ENCODE results near the gene CUEDC2.

Gene CUEDC2

DNA sequence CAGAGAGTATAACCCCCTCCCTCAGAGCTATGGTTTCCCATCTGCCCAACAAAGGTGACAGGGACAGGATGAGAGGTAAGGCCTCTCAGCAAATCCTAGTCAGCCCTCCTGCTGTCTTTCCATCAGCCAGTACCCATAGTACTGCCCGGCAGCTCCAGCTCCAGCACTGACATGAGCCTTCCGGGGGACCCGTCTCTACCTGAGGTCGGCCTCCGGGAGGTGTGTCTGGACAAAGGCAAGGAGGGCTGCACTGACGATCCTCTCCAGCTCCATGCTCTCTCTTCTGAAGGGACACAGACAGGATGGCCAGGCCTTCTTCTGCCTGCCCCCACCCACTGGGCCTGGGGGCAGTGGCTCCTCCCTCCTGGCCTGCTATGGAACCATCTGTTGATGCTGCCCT is 7.5 kb downstream of the CUEDC2 start:
- no peak for DNase-seq (ENCODE audit: low read depth)

DNA sequence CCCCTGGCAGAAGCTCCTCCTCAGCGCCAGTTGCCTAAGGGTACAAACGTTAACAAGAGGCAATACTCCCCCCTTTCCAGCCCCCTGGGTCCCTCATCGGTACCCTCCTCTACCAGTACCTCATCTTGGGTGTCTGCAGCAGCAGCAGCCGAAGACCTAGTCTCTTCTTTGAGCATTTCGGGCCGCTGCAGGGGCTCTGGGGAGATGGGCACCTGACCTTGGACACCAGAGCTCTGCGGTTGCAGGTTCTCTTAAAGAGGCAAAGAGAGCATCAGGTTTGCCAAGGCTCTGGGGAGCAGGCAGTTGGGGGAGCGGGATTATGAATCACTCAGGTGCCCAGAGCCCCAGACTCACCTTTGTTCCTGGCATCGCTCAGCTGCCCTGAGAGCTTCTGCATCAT is 8.2 kb downstream of the CUEDC2 start:
- DNase-seq (ENCODE audit: low read depth), result no peak

GRCh38 chr10:102423372-102423968 is 8.9 kb downstream of the CUEDC2 start:
- DNase-seq (ENCODE audit: low read depth), result no peak

GRCh38 chr10:102422545-102423129 is 9.7 kb downstream of the CUEDC2 start:
- DNase-seq (ENCODE audit: low read depth), result peak; percentile 69

GRCh38 chr10:102421757-102422512 is 10.4 kb downstream of the CUEDC2 start:
- DNase-seq (ENCODE audit: low read depth), result no peak

GRCh38 chr10:102421507-102421756 is 10.9 kb downstream of the CUEDC2 start:
- no peak for DNase-seq (ENCODE audit: low read depth)

DNA sequence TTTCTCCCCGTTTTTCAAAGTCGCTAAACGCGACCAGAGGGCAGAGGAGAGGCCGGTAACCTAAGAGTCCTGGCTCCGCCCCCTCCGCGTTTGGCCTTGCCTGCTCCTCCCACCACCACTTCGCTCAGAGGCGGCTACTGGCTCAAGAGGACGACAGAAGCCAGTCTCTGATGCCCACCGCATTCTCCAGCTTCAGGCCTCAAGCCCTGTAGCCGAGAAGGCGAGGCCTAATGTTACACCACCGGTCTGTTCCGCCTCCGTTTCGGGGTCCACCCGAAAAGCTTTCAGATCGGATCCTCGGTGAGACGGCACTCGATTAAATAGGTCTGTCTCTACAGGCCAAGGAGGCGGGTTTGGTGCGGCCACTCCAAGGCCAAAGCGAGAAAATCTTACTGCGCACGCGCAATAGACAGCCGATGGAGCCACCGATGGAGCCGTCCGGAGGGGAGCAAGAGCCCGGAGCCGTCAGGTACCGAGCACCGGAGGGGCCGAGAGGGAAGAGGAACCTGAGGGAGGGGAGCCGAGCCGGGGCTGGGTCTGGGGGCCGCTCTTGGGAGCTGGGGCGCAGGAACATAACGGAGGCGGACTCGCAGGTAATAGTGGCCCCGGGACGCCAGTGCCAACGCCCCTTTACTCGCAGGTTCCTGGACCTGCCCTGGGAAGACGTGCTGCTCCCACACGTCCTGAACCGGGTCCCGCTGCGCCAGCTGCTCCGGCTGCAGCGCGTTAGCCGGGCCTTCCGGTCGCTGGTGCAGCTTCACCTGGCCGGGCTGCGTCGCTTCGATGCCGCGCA is 11.5 kb downstream of the CUEDC2 start, which contains the start of gene FBXL15:
Gene FBXL15, plus strand, starts transcription at position 123 of the 793 bp plus-strand sequence. Its CDS starts 294 bp downstream, at position 417.
- DNase-seq (ENCODE audit: low read depth), result peak; percentile 95

DNA sequence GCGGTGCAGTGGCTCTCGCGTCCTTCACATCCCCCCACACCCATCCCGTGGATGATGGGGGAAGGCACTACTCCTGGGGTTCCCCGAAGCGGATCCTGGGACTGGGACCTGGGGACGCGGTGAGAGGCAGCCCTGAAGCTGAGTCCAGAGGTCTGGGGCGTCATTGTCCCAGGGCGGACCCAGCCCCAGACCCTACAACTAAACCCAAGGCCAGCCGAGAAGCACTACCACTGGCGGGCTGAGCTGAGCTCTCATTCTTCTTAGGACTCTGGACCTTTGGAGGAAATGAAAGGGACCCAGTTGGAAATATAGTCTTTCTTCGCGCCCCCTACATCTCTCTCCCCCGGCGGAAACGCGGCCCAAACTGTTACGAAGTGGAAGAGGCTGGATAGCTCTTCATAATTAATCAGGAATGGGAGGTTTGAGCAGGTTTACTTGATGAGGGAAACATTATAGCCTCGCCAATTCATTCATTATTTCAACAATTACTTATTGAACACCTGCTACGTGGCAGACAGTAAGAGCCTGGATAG is 12.1 kb downstream of the CUEDC2 start:
- DNase-seq (ENCODE audit: low read depth), result no peak

GRCh38 chr10:102419269-102420180 is 12.8 kb downstream of the CUEDC2 start:
- DNase-seq (ENCODE audit: low read depth), result no peak

GRCh38 chr10:102418622-102419268 is 13.6 kb downstream of the CUEDC2 start, which contains the start of gene PSD:
Gene PSD, minus strand, starts transcription at chr10:102418785. Its CDS starts 1,747 bp downstream, at chr10:102417038.
- no peak for DNase-seq (ENCODE audit: low read depth)

GRCh38 chr10:102416695-102417094 is 15.7 kb downstream of the CUEDC2 start:
- DNase-seq (ENCODE audit: low read depth), result no peak

- DNase-seq (ENCODE audit: low read depth), result no peak
Observed at GRCh38 chr10:102416283-102416682, 16.1 kb downstream of the CUEDC2 start.

- no peak for DNase-seq (ENCODE audit: low read depth)
Observed at GRCh38 chr10:102414749-102415148, 17.6 kb downstream of the CUEDC2 start.

DNA sequence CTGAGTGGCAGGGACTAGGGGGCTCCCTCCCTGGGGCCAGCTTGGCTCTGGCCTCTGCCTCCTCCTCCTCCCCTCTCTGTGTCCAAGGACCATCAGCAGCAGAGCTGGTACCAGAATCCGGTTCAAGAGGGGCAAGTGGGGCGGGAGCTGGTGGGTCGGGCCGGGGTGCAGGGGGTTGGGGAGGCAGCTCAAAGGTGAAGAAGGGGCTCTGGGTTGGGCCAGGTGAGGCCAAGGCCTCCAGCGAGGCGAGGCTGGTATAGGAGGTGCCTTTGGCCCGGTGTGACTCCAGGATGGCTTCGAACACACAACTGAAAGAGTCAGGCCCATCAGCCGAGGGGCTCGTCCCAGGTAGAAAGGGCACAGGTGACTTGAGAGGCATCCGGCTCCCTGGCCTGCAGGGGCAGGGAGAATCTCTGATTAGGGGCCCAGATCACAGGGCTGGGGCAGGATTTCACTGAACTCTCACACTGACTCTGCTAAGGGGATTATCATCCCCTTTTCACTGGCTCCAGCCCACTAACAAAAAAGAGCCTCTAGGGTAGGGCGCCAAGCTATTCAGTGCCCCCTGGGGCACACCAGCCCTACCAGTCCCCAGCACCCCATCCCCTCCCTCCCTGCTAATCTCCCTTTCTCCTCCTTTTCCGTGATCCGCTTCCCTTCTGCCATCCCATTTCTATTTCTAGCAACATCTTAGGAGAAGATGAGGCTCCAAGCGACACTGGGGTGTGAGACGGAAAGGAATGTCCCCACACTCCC is 18.4 kb downstream of the CUEDC2 start:
- DNase-seq (ENCODE audit: low read depth), result no peak

DNA sequence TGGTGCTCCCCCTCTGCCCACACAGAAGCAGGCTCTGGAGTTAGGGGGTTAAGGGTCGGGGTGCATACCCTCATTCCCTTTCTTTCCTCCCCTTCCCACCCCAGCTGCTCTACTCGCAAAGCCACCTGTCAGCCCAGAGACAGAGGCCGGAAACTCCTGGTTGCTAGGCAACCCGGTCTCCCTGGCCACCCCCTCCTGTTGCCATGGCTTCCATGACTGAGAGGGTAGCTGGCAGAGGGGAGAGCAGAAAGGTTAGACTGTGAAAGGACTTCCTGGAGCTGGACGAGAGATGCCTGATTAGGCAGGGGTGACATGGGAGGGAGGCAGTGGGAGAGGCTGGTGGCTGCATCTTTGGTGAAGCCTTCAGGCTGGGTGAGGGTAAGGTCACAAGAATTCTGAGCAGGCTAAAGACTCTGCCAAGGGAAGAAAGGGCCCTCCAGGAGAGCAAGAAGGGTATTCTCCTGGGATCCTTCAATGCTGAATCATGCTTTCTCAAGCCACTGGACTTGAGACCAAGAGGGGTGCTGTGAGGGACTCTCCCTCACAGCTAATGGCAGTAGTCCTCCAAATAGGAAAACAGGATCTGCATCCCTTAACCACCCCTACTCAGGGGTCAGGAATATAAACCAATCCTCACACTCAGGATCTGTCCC is 19.2 kb downstream of the CUEDC2 start:
- peak; percentile 53 for DNase-seq (ENCODE audit: low read depth)

GRCh38 chr10:102412293-102412692 is 20.1 kb downstream of the CUEDC2 start:
- DNase-seq (ENCODE audit: low read depth), result no peak

GRCh38 chr10:102411341-102412255 is 20.8 kb downstream of the CUEDC2 start:
- DNase-seq (ENCODE audit: low read depth), result no peak

- no peak for DNase-seq (ENCODE audit: low read depth)
Observed at GRCh38 chr10:102410429-102411073, 21.8 kb downstream of the CUEDC2 start.
